HL-60 (cell line): ENCODE results near the gene DOK5.

Experiments
- POLR2AphosphoS5 ChIP-seq: IDR thresholded peaks from 2 replicates; pipeline ENCODE4 v1.6.1; 2012; ENCODE audit warnings: low read depth
- TF ChIP-seq, protein P1 (sequence below): IDR thresholded peaks from one replicate; pipeline ENCODE4 v1.5.1; 2011; ENCODE audit warnings: low read length, control low read depth, inconsistent platforms; ENCODE audit not compliant: insufficient read depth

GRCh38 chr20:54467622-54468021 is 7.8 kb upstream of the DOK5 start:
- TF ChIP-seq, protein P1, sequence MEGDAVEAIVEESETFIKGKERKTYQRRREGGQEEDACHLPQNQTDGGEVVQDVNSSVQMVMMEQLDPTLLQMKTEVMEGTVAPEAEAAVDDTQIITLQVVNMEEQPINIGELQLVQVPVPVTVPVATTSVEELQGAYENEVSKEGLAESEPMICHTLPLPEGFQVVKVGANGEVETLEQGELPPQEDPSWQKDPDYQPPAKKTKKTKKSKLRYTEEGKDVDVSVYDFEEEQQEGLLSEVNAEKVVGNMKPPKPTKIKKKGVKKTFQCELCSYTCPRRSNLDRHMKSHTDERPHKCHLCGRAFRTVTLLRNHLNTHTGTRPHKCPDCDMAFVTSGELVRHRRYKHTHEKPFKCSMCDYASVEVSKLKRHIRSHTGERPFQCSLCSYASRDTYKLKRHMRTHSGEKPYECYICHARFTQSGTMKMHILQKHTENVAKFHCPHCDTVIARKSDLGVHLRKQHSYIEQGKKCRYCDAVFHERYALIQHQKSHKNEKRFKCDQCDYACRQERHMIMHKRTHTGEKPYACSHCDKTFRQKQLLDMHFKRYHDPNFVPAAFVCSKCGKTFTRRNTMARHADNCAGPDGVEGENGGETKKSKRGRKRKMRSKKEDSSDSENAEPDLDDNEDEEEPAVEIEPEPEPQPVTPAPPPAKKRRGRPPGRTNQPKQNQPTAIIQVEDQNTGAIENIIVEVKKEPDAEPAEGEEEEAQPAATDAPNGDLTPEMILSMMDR = no peak
- TF ChIP-seq POLR2AphosphoS5 = no peak
